Tongue (tissue), 2 donors: ENCODE measurements around the gene UTP4. TPM values are rescaled to one million over a fixed set of nuclear protein-coding genes. Genes with fewer than 3 reads are reported as not detected.
"Not testable (repeated sequence)": the region's sequence is repeated elsewhere in the genome, so short reads cannot be mapped to it uniquely, and the experiment has no call there.

Source experiments
- DNase-seq: peaks from one replicate; pipeline ENCODE4 v3.0.0-alpha.2; 2015
- total RNA-seq: library from RNA; depleted of rRNA; stranded (reverse); fragments of >200 nt; gene quantifications from one replicate; pipeline ENCODE4 v1.2.3, GENCODE V29; 2014

UTP4 gene
- total RNA-seq, 1 donor from 2014 or later: 15.1 TPM

DNA sequence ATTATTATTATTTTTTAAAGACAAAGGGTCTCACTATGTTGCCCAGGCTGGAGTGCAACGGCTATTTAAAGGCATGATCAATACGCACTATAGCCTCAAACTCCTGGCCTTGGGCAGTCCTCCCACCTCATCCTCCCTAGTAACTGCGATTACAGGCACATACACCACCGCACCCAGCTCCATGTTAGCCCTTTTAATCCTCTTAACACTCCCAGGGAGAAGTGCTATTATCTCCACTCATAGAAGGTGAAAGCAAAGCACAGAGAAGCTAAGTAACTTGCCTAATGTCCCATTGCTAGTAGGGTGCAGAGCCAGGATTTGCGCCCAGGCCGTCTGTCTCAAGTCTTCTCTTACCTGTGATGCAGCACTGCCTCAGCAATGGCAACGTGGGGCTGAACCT, 22.0 kb upstream of the UTP4 start:
- no peak for DNase-seq

DNA sequence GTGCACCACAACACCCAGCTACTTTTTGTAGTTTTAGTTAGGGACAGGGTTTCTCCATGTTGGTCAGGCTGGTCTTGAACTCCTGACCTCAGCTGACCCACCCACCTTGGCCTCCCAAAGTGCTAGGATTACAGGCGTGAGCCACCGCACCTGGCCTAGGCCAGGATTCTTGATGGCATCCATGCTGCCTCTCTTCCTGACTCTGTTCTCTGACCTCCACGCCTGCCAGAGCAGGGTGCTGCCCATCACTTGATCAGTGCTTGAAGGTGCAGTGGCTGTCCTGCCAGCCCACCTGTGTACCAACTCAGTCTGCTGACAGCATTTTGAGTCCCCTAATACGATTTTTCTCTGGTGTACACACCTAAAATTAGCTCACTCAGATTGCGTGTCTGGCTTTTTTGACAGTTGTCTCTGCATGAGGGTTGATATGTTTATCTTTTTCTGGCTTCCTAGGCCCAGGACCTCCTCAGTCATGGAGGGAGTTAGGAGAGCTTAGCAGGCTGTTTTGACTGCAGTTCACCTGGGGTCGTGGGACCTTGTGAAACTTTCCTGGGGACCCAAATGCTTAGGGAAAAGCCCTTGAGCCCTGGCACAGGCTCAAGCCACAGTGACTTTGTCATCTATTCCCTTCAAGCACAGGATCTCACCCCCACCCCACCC, 21.1 kb upstream of the UTP4 start:
- DNase-seq: no peak

DNA sequence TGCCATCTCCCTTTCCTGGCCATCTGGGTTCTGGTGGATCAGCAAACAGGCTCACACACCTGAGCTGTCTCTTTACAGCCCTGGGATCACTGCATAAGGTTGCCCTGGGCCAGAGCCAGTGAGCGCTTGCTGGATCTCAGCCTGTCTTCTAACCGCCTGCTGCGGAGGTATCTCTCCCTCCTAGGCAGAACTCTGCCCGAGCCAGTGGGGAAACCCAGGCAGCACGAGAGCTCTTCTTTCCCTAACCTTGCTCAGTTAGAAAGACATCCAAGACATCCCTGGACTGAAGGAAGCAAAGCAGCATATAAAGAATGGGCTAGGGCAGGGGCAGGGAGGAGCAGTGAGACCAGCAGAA, 20.6 kb upstream of the UTP4 start:
- DNase-seq: no peak

DNA sequence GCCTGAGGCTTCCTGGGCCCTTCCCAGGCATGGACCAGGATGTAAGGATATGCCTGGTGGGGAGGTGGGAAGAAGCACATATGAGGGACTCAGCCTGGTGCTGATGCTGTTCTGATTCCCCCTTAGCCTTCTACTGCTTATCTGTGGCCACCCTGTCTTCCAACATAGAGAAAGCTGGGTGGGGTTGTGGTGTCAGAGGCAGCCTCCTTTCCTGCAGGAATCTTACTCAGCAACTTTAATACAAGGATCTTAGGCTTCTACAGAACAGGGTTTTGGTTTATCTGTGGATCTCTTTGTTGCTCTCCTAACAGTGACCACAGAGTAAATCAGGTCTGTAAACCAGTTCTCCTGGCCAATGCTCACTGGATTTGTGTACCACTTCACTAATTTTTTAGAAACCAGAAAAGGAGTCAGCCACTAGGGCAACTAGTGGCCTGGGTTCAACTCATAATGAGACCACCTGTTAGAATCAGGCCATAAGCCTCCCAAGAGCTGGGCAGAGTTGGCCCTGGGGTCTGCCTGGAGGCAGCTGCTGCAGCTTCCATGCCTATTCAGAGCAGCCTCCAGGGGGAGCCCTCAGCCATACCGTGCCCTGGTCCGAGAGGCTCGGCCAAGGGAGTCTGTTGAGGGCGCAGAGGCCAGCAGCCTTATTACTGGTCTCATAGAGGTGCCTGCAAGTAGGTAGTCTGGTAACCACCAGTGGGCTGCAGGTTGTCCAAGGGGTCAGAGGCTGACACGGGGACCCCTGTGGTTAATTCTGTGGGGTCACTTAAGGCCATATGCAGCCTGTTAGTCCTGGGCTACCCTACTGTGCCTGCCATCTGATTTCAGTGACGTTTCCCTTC, 19.9 kb upstream of the UTP4 start:
- peak; percentile 33 for DNase-seq

DNA sequence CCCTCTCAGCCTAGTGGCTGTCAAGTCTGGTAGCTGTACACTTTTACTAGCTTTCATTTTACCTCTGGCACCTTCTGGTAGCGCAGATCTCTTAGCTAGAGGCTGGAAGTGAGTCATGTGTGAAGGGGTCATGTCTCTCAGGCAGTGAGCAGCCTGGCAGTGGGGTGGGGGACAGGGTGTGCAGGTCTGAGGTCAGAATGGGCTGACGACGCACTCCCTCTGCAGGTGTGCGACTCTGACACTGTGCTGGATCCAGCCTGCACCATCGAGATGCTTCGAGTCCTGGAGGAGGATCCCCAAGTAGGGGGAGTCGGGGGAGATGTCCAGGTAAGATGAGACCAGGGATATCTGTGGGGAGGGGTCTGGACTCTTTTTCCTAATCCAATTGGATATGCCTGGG, 19.2 kb upstream of the UTP4 start:
- DNase-seq: no peak

DNA sequence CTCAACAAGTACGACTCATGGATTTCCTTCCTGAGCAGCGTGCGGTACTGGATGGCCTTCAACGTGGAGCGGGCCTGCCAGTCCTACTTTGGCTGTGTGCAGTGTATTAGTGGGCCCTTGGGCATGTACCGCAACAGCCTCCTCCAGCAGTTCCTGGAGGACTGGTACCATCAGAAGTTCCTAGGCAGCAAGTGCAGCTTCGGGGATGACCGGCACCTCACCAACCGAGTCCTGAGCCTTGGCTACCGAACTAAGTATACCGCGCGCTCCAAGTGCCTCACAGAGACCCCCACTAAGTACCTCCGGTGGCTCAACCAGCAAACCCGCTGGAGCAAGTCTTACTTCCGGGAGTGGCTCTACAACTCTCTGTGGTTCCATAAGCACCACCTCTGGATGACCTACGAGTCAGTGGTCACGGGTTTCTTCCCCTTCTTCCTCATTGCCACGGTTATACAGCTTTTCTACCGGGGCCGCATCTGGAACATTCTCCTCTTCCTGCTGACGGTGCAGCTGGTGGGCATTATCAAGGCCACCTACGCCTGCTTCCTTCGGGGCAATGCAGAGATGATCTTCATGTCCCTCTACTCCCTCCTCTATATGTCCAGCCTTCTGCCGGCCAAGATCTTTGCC, 18.0 kb upstream of the UTP4 start:
- no peak for DNase-seq

DNA sequence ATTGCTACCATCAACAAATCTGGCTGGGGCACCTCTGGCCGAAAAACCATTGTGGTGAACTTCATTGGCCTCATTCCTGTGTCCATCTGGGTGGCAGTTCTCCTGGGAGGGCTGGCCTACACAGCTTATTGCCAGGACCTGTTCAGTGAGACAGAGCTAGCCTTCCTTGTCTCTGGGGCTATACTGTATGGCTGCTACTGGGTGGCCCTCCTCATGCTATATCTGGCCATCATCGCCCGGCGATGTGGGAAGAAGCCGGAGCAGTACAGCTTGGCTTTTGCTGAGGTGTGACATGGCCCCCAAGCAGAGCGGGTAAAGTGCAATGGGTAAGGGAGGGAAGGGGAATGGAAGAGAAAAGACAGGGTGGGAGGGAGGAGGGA, 17.5 kb upstream of the UTP4 start:
- no peak for DNase-seq

DNA sequence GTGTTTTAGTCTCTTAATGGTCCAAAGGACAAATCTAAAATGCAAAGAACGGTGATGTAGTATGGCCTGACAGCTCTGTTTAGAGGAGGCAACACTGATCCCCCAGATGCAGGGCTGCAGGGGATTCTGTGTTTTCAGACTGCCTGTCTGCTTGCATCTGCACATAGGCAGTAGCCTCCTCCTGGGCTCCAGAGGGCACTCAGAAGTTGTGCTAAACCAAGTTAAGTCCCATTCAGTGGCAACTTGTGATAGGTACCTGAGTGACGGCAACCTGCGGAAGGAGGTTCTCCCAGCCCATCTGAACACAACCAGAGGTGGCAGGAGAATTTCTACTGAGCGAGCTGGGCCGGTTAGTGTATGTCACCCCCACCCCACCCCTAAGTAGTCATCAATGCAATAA, 17.1 kb upstream of the UTP4 start:
- no peak for DNase-seq

DNA sequence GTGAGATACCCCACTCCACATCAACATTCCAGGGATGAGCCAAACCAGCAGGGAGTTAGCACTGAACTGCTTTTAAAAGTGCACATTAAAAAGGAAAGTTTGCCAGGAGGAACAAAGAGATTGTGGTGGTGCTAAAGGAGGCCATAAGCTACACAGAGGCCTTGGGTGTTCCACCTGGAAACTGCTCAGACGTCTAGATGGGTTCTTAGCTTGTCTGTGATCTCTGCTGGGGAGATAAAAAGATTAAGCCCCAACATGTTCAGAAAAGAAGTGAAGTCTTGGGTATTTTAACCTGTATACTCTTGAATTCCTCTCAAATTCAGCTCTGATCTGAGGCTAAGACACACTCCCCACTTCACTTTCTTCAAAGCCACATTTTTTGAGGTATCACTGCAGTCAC, 16.6 kb upstream of the UTP4 start:
- no peak for DNase-seq

DNA sequence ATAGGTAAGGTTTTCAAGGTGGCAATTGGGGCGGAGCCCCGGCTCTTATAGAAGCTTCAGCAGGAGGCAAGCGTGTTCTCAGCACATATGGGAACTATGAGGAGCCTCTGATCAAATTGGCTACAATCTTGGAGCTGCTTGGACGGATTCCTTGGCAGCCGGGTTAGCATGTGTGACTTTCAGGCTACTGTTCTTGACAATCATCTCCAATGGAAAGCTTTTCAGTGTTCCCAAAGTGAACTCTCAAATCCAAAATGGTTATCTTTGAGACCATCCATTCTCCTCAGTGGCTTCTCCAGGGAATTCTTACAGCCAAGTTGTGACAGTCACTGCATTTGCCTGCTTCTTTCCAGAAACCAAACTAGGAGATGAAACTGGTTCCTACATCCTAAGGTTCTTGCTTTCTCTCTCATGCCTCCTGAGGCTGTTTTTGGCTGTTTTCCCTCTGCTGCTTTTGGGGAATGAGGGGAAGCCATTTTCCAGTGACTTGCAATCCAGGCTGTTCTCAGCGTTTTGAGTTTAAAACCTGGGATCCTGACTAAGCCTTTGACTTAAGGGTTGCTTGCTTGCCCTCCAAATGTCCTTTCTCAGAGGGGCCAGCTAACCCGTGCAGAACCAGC, 16.1 kb upstream of the UTP4 start:
- no peak for DNase-seq

DNA sequence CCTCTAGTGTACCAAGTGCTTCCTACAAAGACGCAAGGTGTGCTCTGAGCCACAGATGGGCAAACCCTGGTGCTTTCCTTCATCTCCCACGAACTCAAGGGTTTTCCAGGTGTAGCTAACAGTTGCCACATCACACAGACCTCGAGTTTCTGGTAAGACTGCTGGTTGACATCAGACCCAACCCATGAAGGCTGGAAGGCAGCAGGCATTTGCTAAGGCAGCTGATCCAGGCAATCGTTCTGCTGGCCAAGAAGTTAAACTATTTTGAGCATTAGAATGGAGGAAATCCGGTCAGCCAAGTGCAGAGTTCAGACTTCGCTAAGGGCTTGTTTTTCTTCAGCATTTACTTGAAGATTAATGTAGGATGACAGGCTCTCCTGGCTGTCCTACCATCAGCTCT, 15.5 kb upstream of the UTP4 start:
- no peak for DNase-seq

DNA sequence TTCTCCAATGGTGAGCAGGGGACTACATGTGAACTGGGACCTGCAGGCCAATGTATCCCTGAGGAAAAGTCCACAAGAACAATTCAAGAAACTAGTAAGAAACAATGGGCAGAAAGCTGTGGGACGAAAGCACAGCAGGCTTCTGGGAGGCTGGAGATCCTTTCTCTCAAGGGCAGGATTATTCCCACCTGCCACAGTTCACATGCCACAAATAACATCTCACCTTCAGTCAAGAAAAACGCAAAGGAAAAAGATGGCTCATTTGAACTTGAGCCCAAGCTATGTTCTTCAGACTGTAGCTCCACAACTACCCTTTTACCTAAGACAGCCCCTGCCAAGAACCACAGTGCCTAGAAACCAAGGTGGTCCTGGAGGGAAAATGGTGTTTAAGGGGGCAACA, 14.0 kb upstream of the UTP4 start:
- DNase-seq: no peak

DNA sequence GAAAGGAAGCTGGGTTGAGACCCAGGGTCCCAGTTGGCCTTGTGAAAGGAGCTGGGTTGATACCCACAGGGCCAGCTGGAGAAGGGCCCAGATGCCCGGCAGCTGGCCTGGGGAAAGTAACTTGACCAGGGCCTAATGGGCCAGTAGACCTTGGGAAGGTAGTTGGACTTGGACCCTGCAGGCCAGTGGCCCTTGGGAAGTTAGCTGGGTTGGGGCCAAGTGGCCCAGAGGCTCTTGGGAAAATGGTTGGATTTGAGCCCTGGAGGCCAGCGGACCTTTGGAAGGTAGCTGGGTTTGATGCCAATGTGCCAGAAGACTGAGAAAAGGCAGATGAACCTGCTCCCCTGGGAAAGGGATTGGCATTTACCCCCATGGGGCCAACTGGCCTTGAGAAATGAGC, 13.5 kb upstream of the UTP4 start:
- DNase-seq: no peak

DNA sequence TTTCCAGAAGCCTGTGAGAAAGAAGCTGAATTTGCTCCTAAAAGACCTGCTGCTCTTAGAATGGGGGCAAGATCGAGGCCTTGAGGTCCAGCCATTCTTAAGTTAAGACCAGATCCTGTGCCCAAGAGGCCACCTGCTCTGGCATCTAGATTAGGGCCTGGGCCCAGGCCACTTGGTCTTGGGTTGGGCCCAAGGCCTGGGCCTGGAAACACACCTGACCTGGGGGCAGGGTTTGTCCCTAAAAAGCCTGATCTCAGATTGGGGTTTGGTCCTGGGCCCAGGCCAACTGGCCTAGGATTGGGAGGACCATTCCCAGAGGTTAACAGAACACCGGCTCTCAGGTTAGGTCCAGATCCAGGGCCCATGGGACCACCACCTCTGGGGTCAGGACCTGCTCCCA, 12.9 kb upstream of the UTP4 start:
- no peak for DNase-seq

DNA sequence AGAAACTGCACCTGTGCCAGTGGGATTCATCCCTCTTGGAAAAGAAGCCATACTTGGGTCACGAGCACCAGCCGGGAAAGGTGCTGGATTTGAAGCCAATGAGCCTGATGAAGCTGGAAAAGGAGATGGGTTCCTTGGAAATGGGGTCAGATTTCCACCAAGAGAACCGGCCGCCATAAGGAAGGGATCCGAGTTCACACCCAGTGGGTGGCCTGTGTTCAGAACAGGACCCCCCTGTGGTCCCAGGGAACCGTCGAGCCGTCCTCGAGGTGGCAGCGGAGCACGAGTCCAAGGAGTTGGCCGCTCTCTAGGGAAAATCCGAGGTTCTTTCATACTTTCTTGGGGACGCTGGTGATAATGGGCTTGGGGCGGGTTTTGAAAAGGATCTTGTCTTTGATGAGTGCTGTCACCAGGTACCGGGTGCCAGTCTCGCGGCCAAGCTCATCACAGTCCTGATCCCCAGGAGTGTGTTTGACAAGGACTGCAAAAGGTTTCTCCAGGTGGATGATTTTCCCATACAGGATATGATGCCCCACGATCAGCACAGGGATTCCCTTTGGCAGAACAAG, 12.3 kb upstream of the UTP4 start:
- no peak for DNase-seq

DNA sequence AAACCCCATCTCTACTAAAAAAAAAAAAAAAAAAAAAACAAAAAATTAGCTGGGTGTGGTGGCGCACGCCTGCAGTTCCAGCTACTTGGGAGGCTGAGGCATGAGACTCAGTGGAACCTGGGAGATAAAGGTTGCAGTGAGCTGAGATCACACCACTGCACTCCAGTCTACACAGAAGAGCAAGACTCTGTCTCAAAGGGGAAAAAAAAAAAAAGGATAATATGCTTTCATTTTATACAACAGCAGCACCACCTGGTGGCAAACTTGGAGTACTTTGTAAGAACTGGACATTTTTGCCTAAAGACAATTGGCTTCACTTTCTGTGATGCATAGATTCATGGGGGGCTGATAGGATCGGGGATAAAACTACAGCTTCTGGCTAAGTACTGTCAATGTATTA, 8.5 kb upstream of the UTP4 start:
- DNase-seq: peak; percentile 85

DNA sequence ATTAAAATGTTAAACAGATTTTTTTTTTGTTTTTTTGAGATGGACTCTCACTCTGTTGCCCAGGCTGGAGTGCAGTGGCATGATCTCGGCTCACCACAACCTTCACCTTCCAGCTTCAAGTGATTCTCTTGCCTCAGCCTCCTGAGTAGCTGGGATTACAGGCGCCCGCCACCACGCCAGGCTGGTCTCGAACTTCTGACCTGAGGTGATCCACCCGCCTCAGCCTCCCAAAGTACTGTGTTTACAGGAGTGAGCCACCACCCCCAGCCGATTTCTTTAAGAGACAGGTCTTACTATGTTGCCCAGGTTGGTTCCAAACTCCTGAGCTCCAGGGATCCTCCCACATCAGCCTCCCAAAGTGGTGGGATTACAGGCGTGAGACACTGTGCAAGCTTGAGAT, 8.0 kb upstream of the UTP4 start:
- DNase-seq: not testable (repeated sequence)

DNA sequence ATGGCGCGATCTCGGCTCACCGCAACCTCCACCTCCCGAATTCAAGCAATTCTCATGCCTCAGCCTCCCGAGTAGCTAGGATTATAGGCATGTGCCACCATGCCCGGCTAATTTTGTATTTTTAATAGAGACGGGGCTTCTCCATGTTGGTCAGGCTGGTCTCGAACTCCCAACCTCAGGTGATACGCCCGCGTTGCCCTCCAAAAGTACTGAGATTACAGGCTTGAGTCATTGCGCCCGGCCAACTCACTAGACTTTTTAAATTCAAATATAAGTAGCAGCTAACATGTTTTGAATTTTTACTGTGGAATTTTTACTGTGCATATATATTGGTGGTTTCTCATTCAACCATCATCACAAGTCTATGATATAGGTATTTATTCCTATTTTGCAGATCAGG, 7.5 kb upstream of the UTP4 start:
- not testable (repeated sequence) for DNase-seq

DNA sequence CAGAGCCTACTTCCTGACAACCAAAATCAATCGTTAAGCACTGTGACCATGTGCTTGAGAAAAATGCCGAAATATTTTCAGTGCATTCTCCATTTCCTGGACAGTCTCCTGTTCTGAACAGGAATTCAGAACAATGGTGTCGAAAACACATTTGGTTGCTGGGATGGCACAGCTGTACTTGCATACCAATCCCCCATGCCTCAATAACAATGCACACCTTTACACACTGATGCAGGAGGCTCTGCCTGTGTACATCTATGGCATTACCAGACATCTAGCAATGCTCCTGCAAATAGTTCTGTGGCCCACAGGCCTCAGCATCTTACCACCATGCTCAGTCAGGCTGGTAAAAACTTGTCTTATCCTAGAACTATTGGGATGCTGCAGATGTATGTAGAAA, 6.2 kb upstream of the UTP4 start:
- no peak for DNase-seq

DNA sequence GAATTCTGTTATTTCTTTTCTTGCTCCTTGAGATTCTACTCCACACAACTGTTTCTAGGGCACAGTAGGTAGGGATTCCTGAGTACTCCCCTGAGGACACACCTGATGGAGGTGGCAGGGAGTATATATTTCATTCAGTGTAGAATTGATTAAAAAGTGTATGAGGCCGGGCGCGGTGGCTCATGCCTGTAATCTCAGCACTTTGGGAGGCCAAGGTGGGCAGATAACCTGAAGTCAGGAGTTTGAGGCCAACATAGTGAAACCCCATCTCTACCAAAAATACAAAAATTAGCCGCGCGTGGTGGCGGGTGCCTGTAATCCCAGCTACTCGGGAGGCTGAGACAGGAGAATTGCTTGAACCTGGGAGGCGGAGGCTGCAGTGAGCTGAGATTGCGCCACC, 5.6 kb upstream of the UTP4 start:
- DNase-seq: not testable (repeated sequence)

DNA sequence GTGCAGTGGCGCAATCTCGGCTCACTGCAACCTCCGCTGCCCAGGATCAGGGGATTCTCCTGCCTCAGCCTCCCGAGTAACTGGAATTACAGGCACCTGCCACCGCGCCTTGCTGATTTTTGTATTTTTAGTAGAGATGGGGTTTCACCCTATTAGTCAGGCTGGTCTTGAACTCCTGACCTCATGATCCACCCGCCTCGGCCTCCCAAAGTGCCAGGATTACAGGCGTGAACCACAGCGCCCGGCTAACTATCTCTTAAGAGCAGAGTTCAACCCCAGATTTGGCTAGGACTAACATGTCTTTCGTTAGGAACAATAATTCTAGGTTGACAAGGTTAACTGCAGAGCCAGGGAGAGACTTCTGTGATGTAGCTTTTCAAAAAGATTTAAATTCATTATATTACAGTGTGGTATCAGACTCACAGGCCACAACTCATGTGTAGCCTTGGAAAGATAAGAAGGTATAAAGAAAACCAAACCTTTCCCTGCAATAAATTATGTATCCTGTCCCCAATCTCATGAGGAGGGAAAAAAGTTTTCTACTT, 4.4 kb upstream of the UTP4 start:
- DNase-seq: no peak

DNA sequence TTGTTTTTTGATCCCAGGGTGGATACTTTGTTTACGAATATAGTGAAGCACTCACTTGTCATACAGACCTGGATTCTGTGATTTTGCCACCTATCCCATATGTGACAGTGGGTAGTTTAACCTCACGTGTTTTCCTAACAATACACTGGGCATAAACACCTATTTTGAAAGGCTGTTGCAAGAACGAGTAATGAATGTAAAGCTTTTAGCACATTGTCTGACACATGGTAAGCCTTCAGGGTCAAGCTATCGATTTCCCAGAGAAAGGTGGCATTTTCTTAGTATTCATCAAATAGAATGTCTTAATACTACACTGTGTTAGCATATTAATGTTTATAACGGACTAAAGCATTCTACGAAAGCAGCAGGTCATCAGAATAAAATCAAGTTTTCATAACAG, 2.0 kb upstream of the UTP4 start:
- no peak for DNase-seq
